Hepatocyte (in vitro differentiated cells): ENCODE data around the gene CCDC27. TPM values are rescaled to one million over a fixed set of nuclear protein-coding genes. Genes with fewer than 3 reads are reported as not detected.
"Not testable (repeated sequence)": the region's sequence is repeated elsewhere in the genome, so short reads cannot be mapped to it uniquely, and the experiment has no call there.

Experiments used
- DNase-seq: peaks from one replicate; pipeline ENCODE4 v3.0.0-alpha.2; 2016; ENCODE audit warnings: low spot score
- H2AFZ ChIP-seq: fragments of 200-600 bp; sonication (generic); 2 replicates; pipeline ENCODE4 v1.6.0; 2016; ENCODE audit warnings: antibody characterized with exemption, mild to moderate bottlenecking
- H3K27ac ChIP-seq: fragments of 200-600 bp; sonication (generic); 2 replicates; pipeline ENCODE4 v1.5.1; 2016; ENCODE audit warnings: mild to moderate bottlenecking
- H3K27me3 ChIP-seq: fragments of 200-600 bp; sonication (generic); 2 replicates; pipeline ENCODE4 v1.6.1; 2016
- H3K36me3 ChIP-seq: fragments of 200-600 bp; sonication (generic); replicated peaks from 2 replicates; pipeline ENCODE4 v1.5.1; 2016; ENCODE audit warnings: low read depth; ENCODE audit not compliant: insufficient read depth
- H3K4me1 ChIP-seq: fragments of 200-600 bp; sonication (generic); 2 replicates; pipeline ENCODE4 v1.5.1; 2016; ENCODE audit warnings: mild to moderate bottlenecking, moderate library complexity; ENCODE audit not compliant: insufficient read depth
- H3K4me2 ChIP-seq: fragments of 200-600 bp; sonication (generic); 2 replicates; pipeline ENCODE4 v1.6.0; 2016
- H3K4me3 ChIP-seq: fragments of 200-600 bp; sonication (generic); 2 replicates; pipeline ENCODE4 v1.5.1; 2016; ENCODE audit warnings: mild to moderate bottlenecking
- H3K79me2 ChIP-seq: fragments of 200-600 bp; sonication (generic); 2 replicates; pipeline ENCODE4 v1.6.0; 2017; ENCODE audit warnings: mild to moderate bottlenecking
- H3K9me2 ChIP-seq: fragments of 200-600 bp; sonication (generic); replicated peaks from 2 replicates; pipeline ENCODE4 v1.6.0; 2017; ENCODE audit warnings: mild to moderate bottlenecking; ENCODE audit not compliant: insufficient read depth
- H3K9me3 ChIP-seq: fragments of 200-600 bp; sonication (generic); 2 replicates; pipeline ENCODE4 v1.5.1; 2016; ENCODE audit warnings: low read depth, mild to moderate bottlenecking
- H4K20me1 ChIP-seq: fragments of 200-600 bp; sonication (generic); 2 replicates; pipeline ENCODE4 v1.6.0; 2016; ENCODE audit warnings: mild to moderate bottlenecking; ENCODE audit not compliant: insufficient read depth, poor library complexity, severe bottlenecking
- CTCF ChIP-seq: fragments of 200-600 bp; sonication (generic); IDR thresholded peaks from 2 replicates; pipeline ENCODE4 v1.5.1; 2016; ENCODE audit warnings: antibody characterized with exemption, mild to moderate bottlenecking; ENCODE audit not compliant: poor library complexity
- EZH2 ChIP-seq: fragments of 200-600 bp; sonication (generic); IDR thresholded peaks from 2 replicates; pipeline ENCODE4 v1.6.1; 2016; ENCODE audit warnings: antibody characterized with exemption, mild to moderate bottlenecking, borderline replicate concordance
- EZH2phosphoT487 ChIP-seq: fragments of 200-600 bp; sonication (generic); IDR thresholded peaks from one replicate; pipeline ENCODE4 v1.6.1; 2018; ENCODE audit warnings: antibody characterized with exemption, mild to moderate bottlenecking, low read depth, moderate library complexity; ENCODE audit not compliant: unreplicated experiment, severe bottlenecking
- WGBS: methylation state at CpG from one replicate; pipeline ENCODE4 v1.1.6; 2016; ENCODE audit warnings: low lambda C conversion rate; ENCODE audit errors: missing lambda C conversion rate; 5-methylcytosine and 5-hydroxymethylcytosine counted together
- polyA plus RNA-seq: library from polyadenylated mRNA; unstranded; fragments of >200 nt; fragmentation: Nextera tagmentation; extraction: Ambion mirVana; gene quantifications from 2 replicates; pipeline ENCODE4 v1.2.1, GENCODE V29; 2016
- total RNA-seq: library from RNA; depleted of rRNA; stranded (reverse); fragments of >200 nt; gene quantifications from 2 replicates; pipeline ENCODE4 v1.2.3, GENCODE V29; 2014

The CCDC27 gene
- total and polyA plus RNA-seq, 2 experiments from 2014 or later: 0.17 to 0.59 TPM

GRCh38 chr1:3747522-3747848, 4.8 kb upstream of the CCDC27 start:
- H3K4me1 ChIP-seq: peaks cover 6% of the 10 kb centered on the region
- WGBS: 48% methylated on average over 6 of the region's 6 CpGs

GRCh38 chr1:3747903-3748302, 4.3 kb upstream of the CCDC27 start:
- DNase-seq: no peak
- Histone ChIP-seq H3K36me3 (no peaks in the 10 kb centered on the region), H3K9me2 (no peaks in the 10 kb centered on the region), H3K27ac (no peak overlapping the region), H3K9me3 (no peaks in the 10 kb centered on the region), H2AFZ (no peak overlapping the region), H3K4me3 (no peak overlapping the region), H3K4me2 (peak overlapping the region; percentile 99), H3K4me1 (peaks cover 6% of the 10 kb centered on the region), H4K20me1 (no peaks in the 10 kb centered on the region), H3K27me3 (no peaks in the 10 kb centered on the region), H3K79me2 (peaks cover 19% of the 10 kb centered on the region)
- no peak for TF ChIP-seq EZH2phosphoT487
- TF ChIP-seq CTCF: no peak
- no peak for TF ChIP-seq EZH2
- WGBS: 86% methylated on average over 13 of the region's 13 CpGs

More at GRCh38 chr1:3747522-3747848, 4.8 kb upstream of the CCDC27 start:
- Histone ChIP-seq H4K20me1 (no peaks in the 10 kb centered on the region), H3K27me3 (no peaks in the 10 kb centered on the region), H3K4me3 (peak overlapping the region; percentile 69), H3K79me2 (peaks cover 19% of the 10 kb centered on the region), H3K9me3 (no peaks in the 10 kb centered on the region), H3K36me3 (no peaks in the 10 kb centered on the region), H3K9me2 (no peaks in the 10 kb centered on the region), H3K27ac (no peak overlapping the region), H2AFZ (peak overlapping the region; percentile 34), H3K4me2 (peak overlapping the region; percentile 99)
- no peak for DNase-seq
- TF ChIP-seq EZH2phosphoT487 (no peak), CTCF (no peak), EZH2 (no peak)

GRCh38 chr1:3748316-3748900, 3.8 kb upstream of the CCDC27 start:
- H3K36me3 ChIP-seq, H3K27me3 ChIP-seq, H2AFZ ChIP-seq, H3K27ac ChIP-seq, H3K9me3 ChIP-seq, H3K9me2 ChIP-seq, DNase-seq, H3K4me3 ChIP-seq, H3K4me1 ChIP-seq, H4K20me1 ChIP-seq: not testable (repeated sequence)
- H3K79me2 ChIP-seq: peaks cover 19% of the 10 kb centered on the region
- WGBS: 83% methylated on average over 15 of the region's 15 CpGs
- H3K4me2 ChIP-seq: peak overlapping the region; percentile 99

- Histone ChIP-seq H2AFZ (no peak overlapping the region), H3K9me3 (no peaks in the 10 kb centered on the region)
Measured at GRCh38 chr1:3749512-3749911, 2.7 kb upstream of the CCDC27 start.

More at GRCh38 chr1:3749512-3749911, 2.7 kb upstream of the CCDC27 start:
- Histone ChIP-seq H3K27ac (no peak overlapping the region), H3K4me3 (no peak overlapping the region), H3K9me2 (no peaks in the 10 kb centered on the region), H3K27me3 (no peaks in the 10 kb centered on the region), H3K36me3 (no peaks in the 10 kb centered on the region), H3K79me2 (peaks cover 18% of the 10 kb centered on the region), H4K20me1 (no peaks in the 10 kb centered on the region), H3K4me1 (peaks cover 6% of the 10 kb centered on the region), H3K4me2 (no peak overlapping the region)
- no peak for DNase-seq
- WGBS: 68% methylated on average over 5 of the region's 5 CpGs
- TF ChIP-seq CTCF: no peak
- no peak for TF ChIP-seq EZH2
- TF ChIP-seq EZH2phosphoT487: no peak
